ENCODE measurements around the gene MATN4. TPM values are rescaled to one million over a fixed set of nuclear protein-coding genes. Genes with fewer than 3 reads are reported as not detected.
A peak's percentile ranks its signal among the peaks of the same experiment; 100 is the strongest.

The MATN4 gene
- total and polyA plus RNA-seq, 2 of the 13 experiments (the other 11 are each of a cell fraction or from before 2014, with no cell fraction given) = not detected

DNA sequence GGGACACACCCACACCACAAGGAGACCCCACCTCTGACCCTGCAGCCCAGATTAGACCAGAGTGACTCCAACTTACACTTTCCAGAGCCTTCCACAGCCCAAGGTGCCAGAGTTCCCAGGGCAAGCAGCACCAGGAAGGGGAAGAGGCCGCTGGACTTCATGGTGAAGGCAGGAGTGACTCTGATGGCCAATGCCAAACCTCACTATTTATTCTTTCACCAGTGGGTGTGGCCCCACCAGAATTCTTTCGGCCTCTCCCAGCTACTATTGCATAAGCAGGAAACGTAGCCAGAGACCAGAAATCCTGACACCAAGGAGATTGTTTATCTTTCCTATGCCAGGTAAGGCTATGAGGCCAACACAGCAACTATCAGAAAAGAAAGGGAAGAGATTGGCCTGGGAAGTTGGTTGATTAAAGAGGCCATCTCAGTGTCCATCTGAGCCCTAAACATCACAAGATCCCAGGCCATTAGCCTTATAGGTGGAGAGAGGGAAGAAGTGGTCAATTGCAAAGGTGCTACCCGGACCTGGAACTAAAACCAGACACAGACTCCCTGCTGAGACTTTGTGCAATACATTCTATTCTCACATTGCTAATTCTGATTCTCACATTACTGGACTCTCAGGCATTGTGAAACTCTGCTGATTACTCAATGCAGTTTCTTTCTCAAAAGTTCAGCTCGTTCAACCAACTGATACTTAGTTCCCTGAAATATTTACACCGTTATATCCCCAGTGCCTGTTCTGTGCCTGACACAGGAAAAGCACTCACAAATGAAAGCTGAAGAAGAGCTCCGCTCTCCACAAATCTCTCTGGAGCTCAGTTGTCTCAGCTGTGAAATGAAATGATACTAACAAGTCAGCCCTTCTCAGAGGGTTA is 53.5 kb downstream of the MATN4 start, which contains the start of gene SLPI (continued):
- TF ChIP-seq, protein P1, sequence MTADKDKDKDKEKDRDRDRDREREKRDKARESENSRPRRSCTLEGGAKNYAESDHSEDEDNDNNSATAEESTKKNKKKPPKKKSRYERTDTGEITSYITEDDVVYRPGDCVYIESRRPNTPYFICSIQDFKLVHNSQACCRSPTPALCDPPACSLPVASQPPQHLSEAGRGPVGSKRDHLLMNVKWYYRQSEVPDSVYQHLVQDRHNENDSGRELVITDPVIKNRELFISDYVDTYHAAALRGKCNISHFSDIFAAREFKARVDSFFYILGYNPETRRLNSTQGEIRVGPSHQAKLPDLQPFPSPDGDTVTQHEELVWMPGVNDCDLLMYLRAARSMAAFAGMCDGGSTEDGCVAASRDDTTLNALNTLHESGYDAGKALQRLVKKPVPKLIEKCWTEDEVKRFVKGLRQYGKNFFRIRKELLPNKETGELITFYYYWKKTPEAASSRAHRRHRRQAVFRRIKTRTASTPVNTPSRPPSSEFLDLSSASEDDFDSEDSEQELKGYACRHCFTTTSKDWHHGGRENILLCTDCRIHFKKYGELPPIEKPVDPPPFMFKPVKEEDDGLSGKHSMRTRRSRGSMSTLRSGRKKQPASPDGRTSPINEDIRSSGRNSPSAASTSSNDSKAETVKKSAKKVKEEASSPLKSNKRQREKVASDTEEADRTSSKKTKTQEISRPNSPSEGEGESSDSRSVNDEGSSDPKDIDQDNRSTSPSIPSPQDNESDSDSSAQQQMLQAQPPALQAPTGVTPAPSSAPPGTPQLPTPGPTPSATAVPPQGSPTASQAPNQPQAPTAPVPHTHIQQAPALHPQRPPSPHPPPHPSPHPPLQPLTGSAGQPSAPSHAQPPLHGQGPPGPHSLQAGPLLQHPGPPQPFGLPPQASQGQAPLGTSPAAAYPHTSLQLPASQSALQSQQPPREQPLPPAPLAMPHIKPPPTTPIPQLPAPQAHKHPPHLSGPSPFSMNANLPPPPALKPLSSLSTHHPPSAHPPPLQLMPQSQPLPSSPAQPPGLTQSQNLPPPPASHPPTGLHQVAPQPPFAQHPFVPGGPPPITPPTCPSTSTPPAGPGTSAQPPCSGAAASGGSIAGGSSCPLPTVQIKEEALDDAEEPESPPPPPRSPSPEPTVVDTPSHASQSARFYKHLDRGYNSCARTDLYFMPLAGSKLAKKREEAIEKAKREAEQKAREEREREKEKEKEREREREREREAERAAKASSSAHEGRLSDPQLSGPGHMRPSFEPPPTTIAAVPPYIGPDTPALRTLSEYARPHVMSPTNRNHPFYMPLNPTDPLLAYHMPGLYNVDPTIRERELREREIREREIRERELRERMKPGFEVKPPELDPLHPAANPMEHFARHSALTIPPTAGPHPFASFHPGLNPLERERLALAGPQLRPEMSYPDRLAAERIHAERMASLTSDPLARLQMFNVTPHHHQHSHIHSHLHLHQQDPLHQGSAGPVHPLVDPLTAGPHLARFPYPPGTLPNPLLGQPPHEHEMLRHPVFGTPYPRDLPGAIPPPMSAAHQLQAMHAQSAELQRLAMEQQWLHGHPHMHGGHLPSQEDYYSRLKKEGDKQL (CRISPR knock-in tag; IDR thresholded peaks at IDR 0.05; ENCODE audit: low read depth) = no peak
- TF ChIP-seq, protein P2, sequence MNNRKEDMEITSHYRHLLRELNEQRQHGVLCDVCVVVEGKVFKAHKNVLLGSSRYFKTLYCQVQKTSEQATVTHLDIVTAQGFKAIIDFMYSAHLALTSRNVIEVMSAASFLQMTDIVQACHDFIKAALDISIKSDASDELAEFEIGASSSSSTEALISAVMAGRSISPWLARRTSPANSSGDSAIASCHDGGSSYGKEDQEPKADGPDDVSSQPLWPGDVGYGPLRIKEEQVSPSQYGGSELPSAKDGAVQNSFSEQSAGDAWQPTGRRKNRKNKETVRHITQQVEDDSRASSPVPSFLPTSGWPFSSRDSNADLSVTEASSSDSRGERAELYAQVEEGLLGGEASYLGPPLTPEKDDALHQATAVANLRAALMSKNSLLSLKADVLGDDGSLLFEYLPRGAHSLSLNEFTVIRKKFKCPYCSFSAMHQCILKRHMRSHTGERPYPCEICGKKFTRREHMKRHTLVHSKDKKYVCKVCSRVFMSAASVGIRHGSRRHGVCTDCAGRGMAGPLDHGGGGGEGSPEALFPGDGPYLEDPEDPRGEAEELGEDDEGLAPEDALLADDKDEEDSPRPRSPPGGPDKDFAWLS (CRISPR knock-in tag; IDR thresholded peaks at IDR 0.05; ENCODE audit: borderline replicate concordance) = 0 out of 2 replicates have a peak, but pooled peaks have one; percentile 32
- TF ChIP-seq, protein P3, sequence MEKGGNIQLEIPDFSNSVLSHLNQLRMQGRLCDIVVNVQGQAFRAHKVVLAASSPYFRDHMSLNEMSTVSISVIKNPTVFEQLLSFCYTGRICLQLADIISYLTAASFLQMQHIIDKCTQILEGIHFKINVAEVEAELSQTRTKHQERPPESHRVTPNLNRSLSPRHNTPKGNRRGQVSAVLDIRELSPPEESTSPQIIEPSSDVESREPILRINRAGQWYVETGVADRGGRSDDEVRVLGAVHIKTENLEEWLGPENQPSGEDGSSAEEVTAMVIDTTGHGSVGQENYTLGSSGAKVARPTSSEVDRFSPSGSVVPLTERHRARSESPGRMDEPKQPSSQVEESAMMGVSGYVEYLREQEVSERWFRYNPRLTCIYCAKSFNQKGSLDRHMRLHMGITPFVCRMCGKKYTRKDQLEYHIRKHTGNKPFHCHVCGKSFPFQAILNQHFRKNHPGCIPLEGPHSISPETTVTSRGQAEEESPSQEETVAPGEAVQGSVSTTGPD (CRISPR knock-in tag; IDR thresholded peaks at IDR 0.05) = peak; percentile 57; the same call in 1 of the 2 replicates
- no peak for TF ChIP-seq MBD4 (IDR thresholded peaks at IDR 0.05; ENCODE audit: borderline replicate concordance, low read length)
- TF ChIP-seq ATRX (CRISPR knock-in tag; IDR thresholded peaks at IDR 0.05; ENCODE audit: borderline replicate concordance) = no peak
- TF ChIP-seq ASH2L (IDR thresholded peaks at IDR 0.05; ENCODE audit: insufficient read length, low read depth, low read length) = no peak
- TF ChIP-seq ZNF33B (CRISPR knock-in tag; IDR thresholded peaks at IDR 0.05) = no peak
- TF ChIP-seq LCORL (IDR thresholded peaks at IDR 0.05) = no peak
- 0 out of 2 replicates have a peak, but pooled peaks have one; percentile 39 for TF ChIP-seq LCORL (CRISPR knock-in tag; IDR thresholded peaks at IDR 0.05)
- peak; percentile 92 for TF ChIP-seq CEBPB (IDR thresholded peaks at IDR 0.05; ENCODE audit: borderline replicate concordance, low read depth, low read length)
